ENCODE results near the gene SPAG5.

SPAG5 gene

DNA sequence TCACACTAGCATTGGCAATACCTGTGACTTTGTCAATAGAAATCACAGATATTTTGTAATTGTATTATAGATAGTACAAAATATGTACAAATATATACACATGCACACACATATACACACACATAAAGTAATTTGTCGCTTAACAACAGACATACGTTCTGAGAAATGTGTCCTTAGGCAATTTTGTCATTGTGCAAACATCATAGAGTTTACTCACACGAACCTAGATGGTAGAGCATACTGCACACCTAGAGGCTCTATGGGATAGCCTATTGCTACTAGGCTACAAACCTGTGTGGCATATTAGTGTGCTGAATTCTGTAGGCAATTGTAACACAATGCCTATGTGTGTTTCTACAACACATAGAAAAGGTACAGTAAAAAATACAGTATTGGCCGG is 57.4 kb downstream of the SPAG5 start:
- no peak for DNase-seq

DNA sequence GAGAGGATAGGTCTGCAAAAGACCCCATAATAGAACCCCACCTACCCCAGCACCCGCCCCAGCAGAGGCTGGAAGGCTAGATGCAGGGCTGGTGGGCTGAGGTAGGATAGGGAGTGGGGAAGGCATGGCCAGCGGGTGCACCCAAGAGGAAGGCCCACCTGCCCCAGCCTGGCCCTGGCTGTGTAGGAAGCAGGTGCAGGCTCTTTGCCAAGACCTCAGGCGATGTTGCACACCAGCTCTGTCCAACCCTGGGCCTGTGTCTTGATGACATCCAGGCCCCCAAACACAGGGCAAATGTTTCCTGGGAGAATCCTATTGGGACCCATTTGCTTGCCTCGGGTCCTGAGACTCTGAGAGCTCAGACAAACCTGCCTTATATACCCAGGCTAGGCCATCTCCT is 58.6 kb downstream of the SPAG5 start:
- DNase-seq: no peak

DNA sequence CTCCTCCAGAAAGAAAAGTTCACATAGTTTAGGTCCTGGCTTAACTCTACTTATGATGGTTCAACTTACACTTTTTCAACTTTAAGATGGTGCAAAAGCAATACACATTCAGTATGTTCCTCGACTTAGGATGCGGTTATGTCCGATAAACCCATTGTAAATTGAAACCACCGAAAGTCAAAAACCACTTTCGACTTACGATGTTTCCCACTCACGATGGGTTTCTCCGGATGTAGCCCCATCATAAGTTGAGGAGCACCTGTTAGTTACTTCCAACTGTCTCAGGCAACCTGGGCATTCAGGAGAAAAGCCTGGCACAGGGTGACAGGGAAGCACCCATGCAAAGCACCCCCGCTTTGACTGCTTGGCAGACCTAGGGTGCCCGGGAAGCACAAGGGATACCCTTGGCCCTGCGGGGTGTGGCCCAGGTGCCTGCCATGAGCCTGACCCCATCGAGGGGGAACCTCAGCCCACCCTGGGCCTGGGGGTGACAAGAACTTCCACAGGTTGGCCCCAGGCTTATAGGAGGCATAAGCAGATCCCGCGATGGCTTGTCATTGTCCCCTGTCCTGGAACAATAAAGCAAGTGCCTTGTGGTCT is 60.4 kb downstream of the SPAG5 start:
- DNase-seq: no peak

DNA sequence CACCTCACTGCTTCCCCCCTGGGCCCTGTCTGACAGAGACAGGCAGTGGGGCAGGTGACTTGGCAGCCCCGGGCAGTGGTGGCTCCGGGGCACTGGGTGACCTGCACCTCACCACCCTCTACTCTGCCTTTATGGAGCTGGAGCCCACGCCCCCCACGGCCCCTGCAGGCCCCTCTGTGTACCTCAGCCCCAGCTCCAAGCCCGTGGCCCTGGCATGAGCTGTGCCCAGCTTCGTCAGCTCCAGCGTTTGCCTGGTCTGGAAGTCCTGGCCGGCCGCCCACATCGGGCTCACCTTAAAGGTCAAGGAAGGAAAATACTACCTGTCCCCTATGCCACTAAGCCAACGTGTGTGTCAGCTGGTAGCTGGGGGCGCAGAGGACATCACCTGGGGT is 61.6 kb downstream of the SPAG5 start:
- no peak for DNase-seq

DNA sequence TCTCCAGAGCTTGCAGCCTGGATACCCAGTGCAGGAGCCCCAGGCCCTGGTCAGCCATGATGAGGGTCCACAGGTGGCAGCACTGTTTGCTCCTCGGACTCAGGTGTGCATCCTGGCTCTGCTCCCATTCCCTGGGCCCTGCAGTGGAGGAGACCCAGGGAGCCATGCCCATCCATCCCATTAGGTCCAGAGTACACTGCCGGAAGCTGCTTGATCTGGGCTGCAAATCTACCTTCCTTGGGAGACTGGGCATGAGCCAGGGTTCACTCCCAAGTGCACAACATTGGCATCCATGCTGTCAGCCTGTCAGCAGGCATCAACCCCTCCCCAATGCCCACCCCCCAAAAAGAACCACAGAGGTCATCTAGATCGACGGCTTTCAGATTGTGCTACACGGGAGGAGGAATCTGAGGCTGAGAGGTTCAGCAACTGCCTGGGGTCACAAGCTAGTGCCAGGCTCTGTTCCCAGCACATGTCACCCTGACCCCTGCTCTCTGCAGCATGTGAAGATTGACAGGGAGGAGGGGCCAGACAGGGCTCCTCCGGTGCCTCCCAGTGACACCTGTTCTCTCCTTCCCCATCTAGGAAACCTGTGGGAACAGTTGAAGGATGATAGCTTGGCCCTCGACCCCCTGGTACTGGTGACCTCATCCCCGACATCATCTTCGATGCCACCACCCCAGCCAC is 62.1 kb downstream of the SPAG5 start:
- no peak for DNase-seq

DNA sequence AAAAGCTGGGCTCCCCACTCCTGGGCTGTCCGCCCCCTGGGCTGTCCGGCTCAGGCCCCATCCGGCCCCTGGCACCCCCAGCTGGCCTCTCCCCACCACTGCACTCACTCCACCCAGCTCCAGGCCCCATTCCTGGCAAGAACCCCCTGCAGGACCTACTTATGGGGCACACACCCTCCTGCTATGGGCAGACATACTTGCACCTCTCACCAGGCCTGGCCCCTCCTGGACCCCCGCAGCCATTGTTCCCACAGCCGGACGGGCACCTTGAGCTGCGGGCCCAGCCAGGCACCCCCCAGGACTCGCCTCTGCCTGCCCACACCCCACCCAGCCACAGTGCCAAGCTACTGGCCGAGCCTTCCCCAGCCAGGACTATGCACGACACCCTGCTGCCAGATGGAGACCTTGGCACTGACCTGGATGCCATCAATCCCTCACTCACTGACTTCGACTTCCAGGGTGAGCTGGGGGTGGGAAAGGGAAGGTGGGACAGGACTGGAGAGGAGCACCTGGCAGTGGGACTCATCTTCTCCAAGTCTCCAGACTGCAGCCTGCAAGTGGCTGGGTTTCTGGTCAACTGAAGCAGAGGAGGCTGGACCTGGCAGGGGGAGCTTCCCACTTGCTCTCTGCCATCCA is 64.0 kb downstream of the SPAG5 start:
- no peak for DNase-seq

DNA sequence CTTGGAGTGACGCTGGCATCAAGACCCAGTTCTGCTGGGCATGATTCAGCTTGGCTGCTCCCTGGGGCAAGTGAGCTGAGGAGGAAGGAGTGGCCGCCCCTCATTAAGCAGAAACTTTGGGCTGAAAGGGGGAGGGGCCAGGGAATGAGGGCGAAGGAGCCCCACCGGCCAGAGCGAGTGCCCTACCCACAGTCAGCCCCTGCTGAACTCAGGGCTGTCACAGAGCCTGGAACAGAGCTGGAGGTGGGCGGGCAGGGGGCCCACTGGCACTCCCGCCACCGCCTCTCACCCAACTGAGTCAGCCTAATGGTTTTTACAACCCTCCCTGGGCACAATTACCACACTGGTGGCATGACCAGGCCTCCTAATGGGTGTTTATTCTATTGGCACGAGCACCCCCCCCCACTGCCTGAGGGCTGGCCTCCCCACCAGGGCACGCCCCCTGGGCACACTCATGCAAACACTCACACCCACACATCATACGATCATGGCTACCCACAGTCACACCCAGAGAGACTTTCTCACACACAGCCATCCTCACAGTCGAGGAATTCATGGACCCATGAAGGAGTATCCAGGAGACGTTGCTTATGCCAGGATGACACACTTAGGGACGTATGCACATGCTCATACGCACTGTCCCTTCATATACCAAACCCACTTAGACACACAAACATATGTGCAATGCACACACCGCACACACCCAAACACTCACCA is 65.6 kb downstream of the SPAG5 start:
- DNase-seq: no peak

DNA sequence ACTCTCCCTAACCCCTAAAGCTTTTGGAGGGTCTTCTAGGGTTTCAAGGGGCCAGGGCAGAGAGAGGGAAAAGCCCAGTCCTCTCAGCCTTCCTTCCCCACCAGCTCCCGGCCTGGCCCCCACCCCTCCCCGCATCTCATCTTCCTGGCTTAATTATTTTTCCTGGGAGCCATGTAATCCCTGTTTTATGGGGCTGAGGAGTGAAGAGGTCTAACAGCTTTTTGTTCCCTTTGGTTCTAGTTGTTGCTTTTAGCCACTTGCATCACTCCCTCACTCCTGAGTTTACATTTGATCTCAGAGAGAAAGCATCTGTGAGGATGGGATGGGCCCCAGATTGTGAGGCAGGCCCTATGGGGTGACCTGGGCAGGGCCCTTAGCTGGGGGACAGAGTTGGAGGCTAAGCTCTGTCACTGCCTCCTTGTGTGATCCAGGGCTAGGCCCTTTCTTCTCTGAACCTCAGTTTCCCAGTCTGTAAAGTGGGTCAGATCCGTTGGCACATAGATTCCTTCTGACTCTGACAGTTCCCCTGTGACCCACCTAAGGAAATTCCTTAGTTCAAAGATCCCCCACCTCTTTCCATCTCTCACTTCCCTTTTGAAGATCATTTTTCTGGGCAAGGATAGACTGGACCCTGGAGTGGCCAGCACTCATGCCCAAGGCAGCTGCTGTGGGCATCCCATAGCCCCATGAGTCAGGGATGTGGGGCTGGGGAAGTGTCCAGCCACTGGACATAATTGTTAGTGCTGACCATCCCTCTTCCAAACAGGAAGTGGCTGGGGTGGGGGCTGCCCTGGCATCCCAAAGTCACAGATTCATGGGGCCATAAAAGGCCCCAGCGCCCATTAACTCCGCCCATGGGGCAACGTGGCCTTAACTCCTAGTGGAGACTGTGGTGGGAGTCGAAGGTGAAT is 66.5 kb downstream of the SPAG5 start:
- no peak for DNase-seq

DNA sequence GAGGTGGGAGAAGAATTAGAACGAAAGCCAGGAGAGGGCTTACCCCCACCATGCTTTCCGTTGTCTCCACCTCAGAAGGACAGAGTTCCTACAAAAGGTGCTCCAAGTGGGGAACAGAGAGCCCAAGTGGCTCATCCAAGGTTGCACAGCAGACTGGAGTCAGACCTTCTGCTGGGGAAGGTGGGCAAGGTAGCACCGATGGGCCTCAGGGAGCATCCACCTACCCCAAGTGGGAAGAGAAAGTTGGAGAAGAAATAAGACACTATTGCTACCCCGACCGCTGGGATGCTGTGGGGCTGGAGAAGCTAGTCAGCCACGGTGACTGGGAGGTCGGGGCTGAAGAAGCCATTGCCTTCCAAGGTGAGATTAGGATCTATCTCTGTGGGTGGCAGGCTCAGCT is 67.9 kb downstream of the SPAG5 start:
- DNase-seq: no peak

DNA sequence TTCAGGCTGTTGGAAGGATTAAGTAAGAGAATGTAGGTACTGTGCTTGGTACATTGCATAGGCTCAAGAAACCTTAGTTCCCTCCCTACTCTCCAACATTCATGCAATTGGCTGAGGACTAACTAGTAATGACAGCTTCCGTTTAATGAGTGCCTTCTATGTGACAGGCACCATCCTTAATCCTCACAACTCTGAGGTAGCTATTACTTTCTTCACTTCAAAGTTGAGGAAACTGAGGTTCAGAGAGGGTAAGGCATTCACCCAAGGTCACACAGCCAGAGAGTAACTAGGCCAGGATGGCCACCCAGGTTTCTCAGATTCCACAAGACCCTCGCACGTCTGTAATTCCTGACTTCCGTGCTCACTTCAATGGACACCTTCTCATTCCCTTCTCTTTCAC is 68.6 kb downstream of the SPAG5 start:
- no peak for DNase-seq

DNA sequence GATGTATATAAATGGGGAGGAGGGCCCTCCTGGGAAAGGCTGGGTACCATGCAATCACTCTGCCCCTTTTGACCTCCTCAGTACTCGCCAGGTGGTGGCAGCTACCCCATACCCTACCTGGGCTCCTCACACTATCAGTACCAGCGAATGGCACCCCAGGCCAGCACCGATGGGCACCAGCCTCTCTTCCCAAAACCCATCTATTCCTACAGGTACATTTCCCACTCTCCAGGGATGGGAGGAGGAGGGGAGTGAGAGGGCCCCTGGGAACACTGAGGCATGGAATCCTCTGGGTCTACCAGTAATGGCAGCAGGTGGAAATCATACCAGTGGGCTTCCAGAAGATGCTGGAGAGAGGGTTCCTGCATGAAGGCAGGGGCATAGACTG is 69.8 kb downstream of the SPAG5 start:
- DNase-seq: no peak

DNA sequence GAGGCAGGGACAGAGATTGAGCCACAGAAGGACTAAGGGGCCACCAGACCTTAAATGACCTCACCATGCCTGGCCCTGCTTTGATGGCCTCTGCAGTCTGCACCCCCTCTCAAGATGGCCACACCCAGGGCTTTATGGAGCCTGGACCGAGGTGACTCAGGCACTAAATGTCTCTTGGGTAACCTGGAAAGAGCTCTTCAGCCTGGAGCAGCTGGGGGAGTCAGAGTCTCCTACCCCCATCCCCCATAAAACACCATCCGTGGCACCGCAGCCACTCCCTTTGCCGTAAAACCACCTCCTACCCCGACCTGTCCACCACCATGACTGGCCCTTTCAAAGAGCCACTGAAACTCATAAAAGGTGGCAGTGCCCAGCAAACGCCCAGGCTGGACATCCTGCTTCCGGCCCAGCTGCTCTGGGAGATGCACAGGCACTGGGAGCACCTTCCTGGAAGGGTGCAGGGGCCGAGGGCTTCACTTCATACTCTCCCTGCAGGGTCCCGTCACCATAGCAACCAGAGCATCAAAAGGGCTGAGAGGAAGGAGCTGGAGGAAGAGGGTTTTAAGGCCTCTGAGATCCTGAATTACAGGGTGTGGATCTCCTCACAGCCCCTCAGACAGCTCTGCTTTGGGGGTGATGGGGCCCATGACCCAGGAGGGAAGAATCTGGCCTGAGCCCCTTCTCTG is 70.4 kb downstream of the SPAG5 start:
- DNase-seq: no peak

DNA sequence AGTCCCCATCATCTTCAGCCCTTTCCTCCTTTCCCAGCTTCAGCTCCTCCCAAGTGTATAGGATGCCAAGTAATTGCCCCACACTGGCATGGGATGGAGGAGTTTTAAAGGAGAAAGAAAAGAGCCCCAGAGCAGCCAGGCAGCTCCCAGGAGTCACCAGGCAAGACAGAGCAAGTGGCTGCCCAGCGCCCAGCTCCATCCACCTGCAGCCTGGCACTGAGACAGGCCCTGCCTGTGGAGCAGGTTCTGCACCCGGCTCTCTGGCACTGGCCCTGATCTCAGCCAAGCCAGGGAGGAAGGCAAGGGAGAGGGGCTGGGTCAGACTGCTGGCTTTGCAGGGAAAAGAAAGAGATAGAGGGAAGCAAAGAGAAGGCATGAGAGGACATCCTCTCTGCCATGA is 71.0 kb downstream of the SPAG5 start:
- no peak for DNase-seq

Data from stimulated activated CD4-positive, alpha-beta T cell treated with anti-CD3 and anti-CD28 coated beads, Interleukin-4, amount 100 ng/mL, for 4 hours (primary cell).